HCT116 (cell line): ENCODE measurements around the gene MAPKAP1. TPM values are rescaled to one million over a fixed set of nuclear protein-coding genes. Genes with fewer than 3 reads are reported as not detected.

Experiments used
- ATAC-seq: fragments of 200-7000 bp; cut with Tn5 transposase; 2 replicates; pipeline ENCODE4 v1.9.1; 2020; ENCODE audit warnings: mild to moderate bottlenecking, moderate library complexity
- BruUV-seq: library from RNA; stranded (reverse); fragments of 400-500 nt; replicated peaks from 2 replicates; lab custom pipeline; 2021; lab: Mats Ljungman, UMichigan
- CTCF ChIA-PET: fragments of 300-600 bp; sonication (Branson Sonifier 250); formaldehyde crosslinking; loops from one replicate; lab custom pipeline; 2021; ENCODE audit warnings: antibody characterized with exemption; lab: Charles Lee
- POLR2A ChIA-PET: fragments of 300-600, 350-600 bp; sonication (Branson Sonifier 250); formaldehyde crosslinking; loops from one replicate; lab custom pipeline; 2021; ENCODE audit warnings: antibody characterized with exemption; lab: Charles Lee
- RAD21 ChIA-PET, 2 experiments: fragments of 300-600 bp; sonication (Branson Sonifier 250); formaldehyde crosslinking; loops; one replicate each; lab custom pipeline; 2023; ENCODE audit warnings: low total read pairs in 2 of 2; ENCODE audit not compliant: uncharacterized antibody in 2 of 2, unreplicated experiment in 2 of 2, low non-redundant PET in 1 of 2; lab: Charles Lee
- DNase-seq: peaks from one replicate; pipeline ENCODE4 v3.0.0-alpha.2; 2010; ENCODE audit warnings: low read depth, low spot score
- H2AFZ ChIP-seq: fragments of 200-600 bp; shearing (Covaris generic), sonication (generic); 2 replicates; pipeline ENCODE4 v1.6.1; 2017; ENCODE audit warnings: low read depth, mixed run types, mixed read lengths, antibody characterized with exemption, low read length; ENCODE audit not compliant: poor library complexity, severe bottlenecking
- H3K27ac ChIP-seq: 2 replicates; pipeline ENCODE4 v1.5.1; 2012; ENCODE audit warnings: low read depth, low read length
- H3K27me3 ChIP-seq: fragments of 200-600 bp; sonication (generic); 2 replicates; pipeline ENCODE4 v1.6.1; 2016; ENCODE audit warnings: mixed run types, low read length, mixed read lengths; ENCODE audit not compliant: insufficient read depth
- H3K36me3 ChIP-seq, 2 experiments: fragments of 200-500 bp in 1 of 2; fragments of 200-600 bp in 1 of 2; sonication (Bioruptor generic) in 1 of 2; sonication (generic) in 1 of 2; 2 replicates each; pipeline versions ENCODE4 v1.5.1 to v1.6.1; 2014 to 2016; ENCODE audit warnings: low read length in 2 of 2, inconsistent platforms in 1 of 2, mixed read lengths in 1 of 2, mixed run types in 1 of 2; ENCODE audit not compliant: insufficient read depth in 2 of 2, control insufficient read depth in 1 of 2
- H3K4me1 ChIP-seq, 2 experiments: fragments of 200-600 bp in 1 of 2; sonication (generic) in 1 of 2; 2 replicates each; pipeline versions ENCODE4 v1.5.1 to v1.6.1; 2012 to 2017; ENCODE audit warnings: low read length in 2 of 2, inconsistent platforms in 1 of 2, mild to moderate bottlenecking in 1 of 2, mixed read lengths in 1 of 2, mixed run types in 1 of 2, moderate library complexity in 1 of 2; ENCODE audit not compliant: insufficient read depth in 2 of 2, control insufficient read depth in 1 of 2
- H3K4me2 ChIP-seq: fragments of 200-600 bp; sonication (generic); 2 replicates; pipeline ENCODE4 v1.6.1; 2017; ENCODE audit warnings: mixed run types, low read length, mixed read lengths
- H3K4me3 ChIP-seq, 2 experiments: fragments of 200-600 bp in 1 of 2; sonication (generic) in 1 of 2; replicated peaks in 1 of 2; 2 replicates each; pipeline ENCODE4 v1.5.1; 2011 to 2016; ENCODE audit warnings: low read length in 2 of 2, control low read depth in 1 of 2, low read depth in 1 of 2, mild to moderate bottlenecking in 1 of 2, mixed read lengths in 1 of 2, mixed run types in 1 of 2
- H3K79me2 ChIP-seq: fragments of 200-600 bp; sonication (generic); 2 replicates; pipeline ENCODE4 v1.6.1; 2017; ENCODE audit warnings: mild to moderate bottlenecking, mixed run types, low read length, moderate library complexity, mixed read lengths; ENCODE audit not compliant: insufficient read depth
- H3K9ac ChIP-seq: fragments of 200-600 bp; sonication (generic); 2 replicates; pipeline ENCODE4 v1.6.1; 2016; ENCODE audit warnings: low read length, mixed read lengths
- H3K9me2 ChIP-seq: fragments of 200-600 bp; sonication (generic), shearing (Covaris generic); 2 replicates; pipeline ENCODE4 v1.6.1; 2017; ENCODE audit warnings: mixed run types, mild to moderate bottlenecking, moderate library complexity; ENCODE audit not compliant: insufficient read depth
- H3K9me3 ChIP-seq, 2 experiments: fragments of 200-500 bp in 1 of 2; fragments of 200-600 bp in 1 of 2; sonication (Bioruptor generic) in 1 of 2; sonication (generic) in 1 of 2; 2 replicates each; pipeline ENCODE4 v1.6.1; 2014 to 2017; ENCODE audit warnings: low read length in 2 of 2, mixed read lengths in 2 of 2, inconsistent platforms in 1 of 2, low read depth in 1 of 2, mild to moderate bottlenecking in 1 of 2, mixed run types in 1 of 2, moderate library complexity in 1 of 2; ENCODE audit not compliant: control insufficient read depth in 1 of 2, insufficient read depth in 1 of 2
- H4K20me1 ChIP-seq: fragments of 200-600 bp; sonication (generic), shearing (Covaris generic); 2 replicates; pipeline ENCODE4 v1.6.1; 2017; ENCODE audit warnings: mixed run types, mild to moderate bottlenecking, moderate library complexity; ENCODE audit not compliant: insufficient read depth
- CEBPB ChIP-seq: IDR thresholded peaks from 2 replicates; pipeline ENCODE4 v1.6.1; 2012; ENCODE audit warnings: low read depth
- EZH2 ChIP-seq: fragments of 200-600 bp; sonication (generic); IDR thresholded peaks from 2 replicates; pipeline ENCODE4 v1.6.1; 2017; ENCODE audit warnings: antibody characterized with exemption, mixed run types
- EZH2phosphoT487 ChIP-seq: fragments of 200-600 bp; IDR thresholded peaks from 2 replicates; pipeline ENCODE4 v1.6.1; 2018; ENCODE audit warnings: antibody characterized with exemption, borderline replicate concordance
- FOSL1 ChIP-seq: IDR thresholded peaks from 2 replicates; pipeline ENCODE4 v1.6.1; 2012; ENCODE audit warnings: low read depth
- MAX ChIP-seq: IDR thresholded peaks from 2 replicates; pipeline ENCODE4 v1.6.1; 2012
- POLR2A ChIP-seq: IDR thresholded peaks from 2 replicates; pipeline ENCODE4 v1.7.0; 2011; ENCODE audit warnings: borderline replicate concordance; ENCODE audit not compliant: insufficient read depth, insufficient read length; ENCODE audit errors: extremely low read depth
- POLR2AphosphoS5 ChIP-seq: IDR thresholded peaks from 2 replicates; pipeline ENCODE4 v1.6.1; 2011; ENCODE audit warnings: mild to moderate bottlenecking, low read depth, low read length, moderate library complexity
- REST ChIP-seq: IDR thresholded peaks from 2 replicates; pipeline ENCODE4 v1.6.1; 2012; ENCODE audit warnings: low read depth
- SIN3A ChIP-seq: IDR thresholded peaks from 2 replicates; pipeline ENCODE4 v1.6.1; 2012; ENCODE audit warnings: low read depth
- SRF ChIP-seq: IDR thresholded peaks from 2 replicates; pipeline ENCODE4 v1.6.1; 2012; ENCODE audit warnings: low read depth
- ZFX ChIP-seq: fragments of 450-650 bp; IDR thresholded peaks from 2 replicates; pipeline ENCODE4 v1.6.1; 2017
- ZNF274 ChIP-seq: fragments of 200-500 bp; sonication (Bioruptor generic); IDR thresholded peaks from 2 replicates; pipeline ENCODE4 v1.6.1; 2014; ENCODE audit warnings: mild to moderate bottlenecking, low read depth, low read length, inconsistent platforms
- intact Hi-C: fragments of 100-400 bp; cut with micrococcal nuclease; formaldehyde crosslinking; loops from 2 replicates; pipeline ENCODE4 v1.10.0; 2022
- total RNA-seq: library from RNA; stranded (reverse); gene quantifications from one replicate; pipeline ENCODE4 v1.2.1, GENCODE V29; 2021; ENCODE audit not compliant: unreplicated experiment

The MAPKAP1 gene
- total RNA-seq, 1 experiment from 2014 or later = 72.5 TPM

- H3K4me3 ChIP-seq = no peak overlapping the region
- ChIA-PET RAD21 (no interaction called here), POLR2A (no interaction called here), CTCF (no interaction called here)
- no peaks in the 10 kb centered on the region for H3K79me2 ChIP-seq
- H3K27ac ChIP-seq = no peak overlapping the region
- DNase-seq = no peak
- no peak for ATAC-seq
- H3K9me3 ChIP-seq = no peaks in the 10 kb centered on the region
- intact Hi-C loops = no loop called here
- no peaks in the 10 kb centered on the region for H3K36me3 ChIP-seq
- H3K27me3 ChIP-seq = no peaks in the 10 kb centered on the region
- no peak overlapping the region for H2AFZ ChIP-seq
- no peaks in the 10 kb centered on the region for H3K9me2 ChIP-seq
- no peak overlapping the region for H3K4me2 ChIP-seq
- no peak for TF ChIP-seq EZH2
- no peak for TF ChIP-seq ZFX
- no peak for TF ChIP-seq ZNF274
- H3K4me1 ChIP-seq = no peaks in the 10 kb centered on the region
- no TSS peak for BruUV-seq
- H3K9ac ChIP-seq = no peak overlapping the region
- no peaks in the 10 kb centered on the region for H4K20me1 ChIP-seq
These were observed 19.6 kb upstream of the MAPKAP1 start for GRCh38 chr9:125726456-125727132.

- DNase-seq (no peak), ATAC-seq (peak; percentile 31)
- Histone ChIP-seq H3K36me3 (no peaks in the 10 kb centered on the region; a peak in 1 of 4 replicates), H3K9me3 (no peaks in the 10 kb centered on the region), H3K4me2 (peak overlapping the region; percentile 94), H3K9ac (peak overlapping the region; percentile 91), H3K4me3 (peak overlapping the region; percentile 37 to 71), H2AFZ (peak overlapping the region; percentile 94), H3K27me3 (no peaks in the 10 kb centered on the region), H3K27ac (peak overlapping the region; percentile 27; the same call in 1 of the 2 replicates), H3K9me2 (no peaks in the 10 kb centered on the region)
- ChIA-PET CTCF (interaction anchor here (1.0 kb wide), 1 partner anchor 8 kb away, joined by 3 read pairs; no protein-coding TSS in a partner anchor), RAD21 (no interaction called here), POLR2A (interaction anchor here (0.8 to 1.5 kb wide), 5 partner anchors 8 to 45 kb away, joined by 3 to 5 read pairs (median 3); no protein-coding TSS in a partner anchor)
- TSS peak; percentile 93 for BruUV-seq
- intact Hi-C loops = no loop called here
- TF ChIP-seq CEBPB = no peak
- no peak for TF ChIP-seq EZH2phosphoT487
- TF ChIP-seq MAX = no peak
- TF ChIP-seq SRF = no peak
- TF ChIP-seq ZNF274 = no peak
- no peak for TF ChIP-seq SIN3A
- TF ChIP-seq EZH2 = no peak
- no peak for TF ChIP-seq FOSL1
- TF ChIP-seq REST = no peak
- no peak for TF ChIP-seq POLR2A
- no peak for TF ChIP-seq POLR2AphosphoS5
- TF ChIP-seq, all 23 proteins: peak for 0
- Histone ChIP-seq H3K4me1 (peaks cover 11 to 17% of the 10 kb centered on the region in 2 experiments; a peak in 3 of 4 replicates), H3K79me2 (peaks cover 44% of the 10 kb centered on the region), H4K20me1 (no peaks in the 10 kb centered on the region)
These were observed 430 bp upstream of the MAPKAP1 start for GRCh38 chr9:125707472-125707804.
